Measurements from ENCODE around the gene EIF2B1. TPM values are rescaled to one million over a fixed set of nuclear protein-coding genes. Genes with fewer than 3 reads are reported as not detected.

EIF2B1 gene
- total and polyA plus RNA-seq, 9 of the 15 experiments (the other 6 are each of a cell fraction or from before 2014, with no cell fraction given), result 35.7 to 195 (median 67.8) TPM

DNA sequence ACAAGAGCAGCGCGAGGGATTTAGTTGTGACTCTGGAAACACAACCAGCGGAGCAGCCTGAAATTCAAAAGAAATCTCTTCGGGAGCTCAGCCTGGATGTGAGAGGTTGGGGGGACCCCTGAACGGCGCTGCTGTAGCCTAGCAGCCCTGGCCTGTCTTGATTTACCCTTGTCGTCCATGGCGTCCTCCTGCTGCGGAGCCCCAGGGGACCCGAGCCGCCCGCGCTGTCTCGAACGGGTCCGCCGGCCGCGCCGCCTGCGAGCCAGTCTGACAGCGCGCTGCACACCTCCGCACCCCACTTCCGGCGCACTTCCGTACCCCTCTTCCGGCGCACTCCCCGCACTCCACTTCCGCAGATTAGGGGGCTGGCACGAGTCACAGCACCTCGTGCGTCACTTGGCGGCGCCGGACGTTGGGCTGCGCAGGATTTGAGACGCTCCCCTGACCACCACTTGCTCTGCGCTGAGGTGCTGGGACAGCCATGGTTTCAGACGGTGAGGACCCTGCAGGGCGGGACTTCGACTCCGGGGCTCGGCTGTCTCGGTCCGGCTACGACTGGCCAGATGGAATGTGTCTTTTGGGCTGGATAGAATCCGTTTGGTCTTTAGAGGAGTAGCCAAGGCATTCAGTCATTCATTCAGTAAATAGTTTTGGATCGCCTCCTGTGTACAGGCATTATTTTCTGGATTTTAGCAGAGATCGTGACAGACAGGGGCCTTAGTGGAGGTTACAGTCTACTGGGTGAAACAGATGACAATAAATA lies at the start of gene EIF2B1, which contains the start of gene GTF2H3 (continued):
- TF ChIP-seq ZNF12 (CRISPR knock-in tag; IDR thresholded peaks at IDR 0.05), result 0 out of 2 replicates have a peak, but pooled peaks have one; percentile 27
- peak; percentile 98 for TF ChIP-seq EP400 (IDR thresholded peaks at IDR 0.05)
- peak; percentile 97 for TF ChIP-seq MXI1 (IDR thresholded peaks at IDR 0.05; ENCODE audit: low read depth, low read length)
- TF ChIP-seq GTF2A2 (tag; IDR thresholded peaks at IDR 0.05), result no peak
- TF ChIP-seq ZNF586 (CRISPR knock-in tag; conservative IDR thresholded peaks at IDR 0.05), result no peak
- peak; percentile 99 for TF ChIP-seq POLR2AphosphoS5 (IDR thresholded peaks at IDR 0.05; ENCODE audit: control insufficient read depth, insufficient read depth, low read depth, low read length)
- TF ChIP-seq MXD1 (CRISPR knock-in tag; IDR thresholded peaks at IDR 0.05; ENCODE audit: borderline replicate concordance, poor library complexity, severe bottlenecking), result peak; percentile 93
- TF ChIP-seq IRF2 (CRISPR knock-in tag; IDR thresholded peaks at IDR 0.05), result no peak
- no peak for TF ChIP-seq IFI16 (CRISPR knock-in tag; IDR thresholded peaks at IDR 0.05)
- peak; percentile 83; the same call in 1 of the 2 replicates for TF ChIP-seq ESRRA (IDR thresholded peaks at IDR 0.05; ENCODE audit: borderline replicate concordance, low read depth)
- no peak for TF ChIP-seq FOXJ3 (CRISPR knock-in tag; IDR thresholded peaks at IDR 0.05)
- no peak for TF ChIP-seq ZNF444 (CRISPR knock-in tag; IDR thresholded peaks at IDR 0.05)
- TF ChIP-seq ZZZ3 (IDR thresholded peaks at IDR 0.05), result peak; percentile 69; the same call in 1 of the 2 replicates
- no peak for TF ChIP-seq XRCC4 (IDR thresholded peaks at IDR 0.05; ENCODE audit: extremely low read depth, insufficient read depth, insufficient read length)
- no peak for TF ChIP-seq ZNF224 (CRISPR knock-in tag; IDR thresholded peaks at IDR 0.05)
